Neural progenitor cell (in vitro differentiated cells): ENCODE results near the gene ARHGEF40. TPM values are rescaled to one million over a fixed set of nuclear protein-coding genes. Genes with fewer than 3 reads are reported as not detected.

Experiments
- DNase-seq: peaks from one replicate; pipeline ENCODE4 v3.0.0-alpha.2; 2016; ENCODE audit warnings: low spot score
- H2AFZ ChIP-seq: fragments of 200-600 bp; sonication (generic); replicated peaks from 2 replicates; pipeline ENCODE4 v1.6.1; 2016; ENCODE audit warnings: antibody characterized with exemption
- H3F3A ChIP-seq: fragments of 200-600 bp; sonication (generic); 2 replicates; pipeline ENCODE4 v1.6.1; 2016; ENCODE audit warnings: antibody characterized with exemption, low read depth
- H3K27ac ChIP-seq: fragments of 200-600 bp; sonication (generic); 2 replicates; pipeline ENCODE4 v1.5.1; 2016; ENCODE audit warnings: mild to moderate bottlenecking
- H3K27me3 ChIP-seq: fragments of 200-600 bp; sonication (generic); 2 replicates; pipeline ENCODE4 v1.6.1; 2016; ENCODE audit warnings: mild to moderate bottlenecking, moderate library complexity
- H3K36me3 ChIP-seq: fragments of 200-600 bp; sonication (generic); 2 replicates; pipeline ENCODE4 v1.5.1; 2016
- H3K4me1 ChIP-seq: fragments of 200-600 bp; sonication (generic); 2 replicates; pipeline ENCODE4 v1.6.1; 2016; ENCODE audit warnings: mixed run types
- H3K4me2 ChIP-seq: fragments of 200-600 bp; sonication (generic); 2 replicates; pipeline ENCODE4 v1.6.1; 2016
- H3K4me3 ChIP-seq: fragments of 200-600 bp; sonication (generic); 2 replicates; pipeline ENCODE4 v1.5.1; 2016
- H3K79me2 ChIP-seq: fragments of 200-600 bp; sonication (generic); 2 replicates; pipeline ENCODE4 v1.6.1; 2016; ENCODE audit warnings: low read depth
- H3K9ac ChIP-seq: fragments of 200-600 bp; sonication (generic); 2 replicates; pipeline ENCODE4 v1.6.1; 2016
- H3K9me3 ChIP-seq: fragments of 200-600 bp; sonication (generic); 2 replicates; pipeline ENCODE4 v1.5.1; 2016; ENCODE audit warnings: low read depth
- H4K20me1 ChIP-seq: fragments of 200-600 bp; sonication (generic); 2 replicates; pipeline ENCODE4 v1.6.1; 2016; ENCODE audit warnings: low read depth
- H3K27ac Mint-ChIP-seq: 3 replicates; pipeline ENCODE4 v1.8.0; 2021; ENCODE audit warnings: mixed read lengths
- H3K27me3 Mint-ChIP-seq: 2 replicates; pipeline ENCODE4 v1.8.0; 2022; ENCODE audit warnings: low read depth, mild to moderate bottlenecking, inconsistent platforms, moderate library complexity, mixed read lengths; ENCODE audit not compliant: insufficient read depth
- H3K36me3 Mint-ChIP-seq: 3 replicates; pipeline ENCODE4 v1.8.0; 2021; ENCODE audit warnings: mixed read lengths
- H3K4me1 Mint-ChIP-seq: 3 replicates; pipeline ENCODE4 v1.8.0; 2021; ENCODE audit warnings: mixed read lengths
- H3K4me3 Mint-ChIP-seq: 3 replicates; pipeline ENCODE4 v1.8.0; 2021; ENCODE audit warnings: mild to moderate bottlenecking, moderate library complexity, mixed read lengths
- H3K9me3 Mint-ChIP-seq: 3 replicates; pipeline ENCODE4 v1.8.0; 2020; ENCODE audit warnings: mixed read lengths
- CTCF ChIP-seq: fragments of 200-600 bp; sonication (generic); IDR thresholded peaks from 2 replicates; pipeline ENCODE4 v1.5.1; 2017; ENCODE audit warnings: antibody characterized with exemption, mild to moderate bottlenecking
- EZH2 ChIP-seq: fragments of 200-600 bp; sonication (generic); IDR thresholded peaks from 2 replicates; pipeline ENCODE4 v1.6.1; 2017; ENCODE audit warnings: antibody characterized with exemption, mild to moderate bottlenecking, moderate library complexity
- EZH2phosphoT487 ChIP-seq: fragments of 200-600 bp; sonication (generic); IDR thresholded peaks from 2 replicates; pipeline ENCODE4 v1.6.1; 2017; ENCODE audit warnings: antibody characterized with exemption
- total RNA-seq: library from RNA; depleted of rRNA; stranded (reverse); fragments of >200 nt; gene quantifications from 2 replicates; pipeline ENCODE4 v1.2.3, GENCODE V29; 2015; ENCODE audit warnings: low replicate concordance

ARHGEF40 gene
- total RNA-seq, 1 donor from 2014 or later: 15.0 TPM

- Histone ChIP-seq H4K20me1 (no peaks in the 10 kb centered on the region), H3F3A (no peaks in the 10 kb centered on the region), H3K9me3 (no peaks in the 10 kb centered on the region), H3K9ac (no peak within 1 kb of the TSS), H3K4me1 (peaks cover 10% of the 10 kb centered on the region), H2AFZ (no peak within 1 kb of the TSS), H3K79me2 (no peaks in the 10 kb centered on the region), H3K36me3 (no peaks in the 10 kb centered on the region), H3K4me3 (no peak within 1 kb of the TSS), H3K4me2 (no peak within 1 kb of the TSS), H3K27ac (no peak within 1 kb of the TSS), H3K27me3 (peaks cover 39% of the 10 kb centered on the region)
- TF ChIP-seq EZH2 (no peak), EZH2phosphoT487 (no peak), CTCF (no peak)
- H3K36me3 Mint-ChIP-seq: no peaks in the 10 kb centered on the region
- H3K4me1 Mint-ChIP-seq: peaks cover 6% of the 10 kb centered on the region
- no peak within 1 kb of the TSS for H3K27ac Mint-ChIP-seq
- H3K4me3 Mint-ChIP-seq: no peak within 1 kb of the TSS
- no peak for DNase-seq
- H3K9me3 Mint-ChIP-seq: no peaks in the 10 kb centered on the region
- H3K27me3 Mint-ChIP-seq: peaks cover 9% of the 10 kb centered on the region
Observed at GRCh38 chr14:21029917-21030316, 40.2 kb upstream of the ARHGEF40 start, which contains the start of gene TPPP2. Gene TPPP2 (plus strand): TSS chr14:21030217. CDS start chr14:21030582, 365 bp downstream.

- Histone ChIP-seq H3K9ac (no peak overlapping the region), H3K9me3 (no peaks in the 10 kb centered on the region), H3F3A (no peaks in the 10 kb centered on the region), H3K79me2 (no peaks in the 10 kb centered on the region), H3K27me3 (peaks cover 33% of the 10 kb centered on the region), H4K20me1 (no peaks in the 10 kb centered on the region), H3K27ac (no peak overlapping the region), H3K4me3 (no peak overlapping the region), H3K4me2 (no peak overlapping the region), H3K36me3 (no peaks in the 10 kb centered on the region), H3K4me1 (peaks cover 10% of the 10 kb centered on the region), H2AFZ (no peak overlapping the region)
- H3K9me3 Mint-ChIP-seq: no peaks in the 10 kb centered on the region
- no peak for TF ChIP-seq EZH2phosphoT487
- H3K36me3 Mint-ChIP-seq: no peaks in the 10 kb centered on the region
- H3K4me3 Mint-ChIP-seq: no peak overlapping the region
- no peak for DNase-seq
- no peak overlapping the region for H3K27ac Mint-ChIP-seq
- H3K27me3 Mint-ChIP-seq: peaks cover 12% of the 10 kb centered on the region
- peaks cover 8% of the 10 kb centered on the region for H3K4me1 Mint-ChIP-seq
Observed at GRCh38 chr14:21030531-21030930, 39.6 kb upstream of the ARHGEF40 start.

- TF ChIP-seq EZH2phosphoT487 (no peak), EZH2 (no peak)
- no peaks in the 10 kb centered on the region for H3K79me2 ChIP-seq
- no peaks in the 10 kb centered on the region for H3F3A ChIP-seq
- no peaks in the 10 kb centered on the region for H3K36me3 ChIP-seq
- Mint-ChIP-seq H3K4me1 (peaks cover 2% of the 10 kb centered on the region), H3K9me3 (no peaks in the 10 kb centered on the region), H3K27ac (no peak overlapping the region), H3K4me3 (no peak overlapping the region), H3K36me3 (no peaks in the 10 kb centered on the region), H3K27me3 (peaks cover 6% of the 10 kb centered on the region)
- no peak overlapping the region for H3K4me3 ChIP-seq
- no peak for DNase-seq
- no peak overlapping the region for H3K27ac ChIP-seq
- H3K4me1 ChIP-seq: no peaks in the 10 kb centered on the region
- peaks cover 13% of the 10 kb centered on the region for H3K27me3 ChIP-seq
- no peaks in the 10 kb centered on the region for H4K20me1 ChIP-seq
- H3K4me2 ChIP-seq: no peak overlapping the region
- no peak overlapping the region for H2AFZ ChIP-seq
- H3K9ac ChIP-seq: no peak overlapping the region
- no peaks in the 10 kb centered on the region for H3K9me3 ChIP-seq
Observed at GRCh38 chr14:21032326-21033132, 37.6 kb upstream of the ARHGEF40 start.

GRCh38 chr14:21033133-21033698 lies 36.9 kb upstream of the ARHGEF40 start:
- Mint-ChIP-seq H3K27me3 (peaks cover 8% of the 10 kb centered on the region), H3K9me3 (no peaks in the 10 kb centered on the region), H3K36me3 (no peaks in the 10 kb centered on the region), H3K4me1 (peaks cover 2% of the 10 kb centered on the region), H3K4me3 (no peak overlapping the region), H3K27ac (no peak overlapping the region)
- H3K36me3 ChIP-seq: no peaks in the 10 kb centered on the region
- no peak overlapping the region for H3K9ac ChIP-seq
- no peak overlapping the region for H3K4me3 ChIP-seq
- H3K27me3 ChIP-seq: peaks cover 6% of the 10 kb centered on the region
- DNase-seq: no peak
- no peaks in the 10 kb centered on the region for H3F3A ChIP-seq
- no peaks in the 10 kb centered on the region for H3K4me1 ChIP-seq
- no peaks in the 10 kb centered on the region for H3K79me2 ChIP-seq
- TF ChIP-seq CTCF: no peak
- TF ChIP-seq EZH2: no peak
- no peak for TF ChIP-seq EZH2phosphoT487
- H3K9me3 ChIP-seq: no peaks in the 10 kb centered on the region
- no peak overlapping the region for H3K4me2 ChIP-seq
- H4K20me1 ChIP-seq: no peaks in the 10 kb centered on the region
- no peak overlapping the region for H2AFZ ChIP-seq
- H3K27ac ChIP-seq: no peak overlapping the region
